ENCODE results near the gene ADGRG2. TPM values are rescaled to one million over a fixed set of nuclear protein-coding genes. Genes with fewer than 3 reads are reported as not detected.

The ADGRG2 gene
- total RNA-seq, 1 experiment from 2014 or later: not detected

DNA sequence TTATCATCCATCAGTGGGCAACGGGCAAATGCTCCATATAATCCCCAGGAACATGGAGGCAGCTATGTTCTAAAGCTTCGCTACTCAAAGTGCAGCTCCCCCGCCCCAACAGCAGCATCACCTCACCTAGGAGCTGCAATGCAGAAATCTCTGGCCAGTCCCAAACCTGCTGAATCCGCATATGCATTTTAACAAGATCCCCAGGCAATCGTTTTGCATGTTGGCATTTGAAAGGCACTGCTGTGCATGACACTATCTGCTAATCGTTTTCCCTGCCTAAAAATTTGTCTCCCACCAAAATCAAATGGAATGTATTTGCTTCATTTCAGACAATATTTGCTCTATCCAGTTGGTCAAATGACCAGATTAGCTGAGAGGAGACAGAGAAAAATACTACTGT lies 15.2 kb downstream of the ADGRG2 start (continued):
- TF ChIP-seq, protein P1, sequence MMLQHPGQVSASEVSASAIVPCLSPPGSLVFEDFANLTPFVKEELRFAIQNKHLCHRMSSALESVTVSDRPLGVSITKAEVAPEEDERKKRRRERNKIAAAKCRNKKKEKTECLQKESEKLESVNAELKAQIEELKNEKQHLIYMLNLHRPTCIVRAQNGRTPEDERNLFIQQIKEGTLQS (IDR thresholded peaks at IDR 0.05): no peak
- no peak for TF ChIP-seq ELF1 (IDR thresholded peaks at IDR 0.05; ENCODE audit: borderline replicate concordance, low read depth)
- TF ChIP-seq SP1 (IDR thresholded peaks at IDR 0.05; ENCODE audit: low read depth): no peak
- no peak for TF ChIP-seq ZNF274 (IDR thresholded peaks at IDR 0.05; ENCODE audit: low read depth, low read length)
- TF ChIP-seq EZH2 (IDR thresholded peaks at IDR 0.05): no peak

DNA sequence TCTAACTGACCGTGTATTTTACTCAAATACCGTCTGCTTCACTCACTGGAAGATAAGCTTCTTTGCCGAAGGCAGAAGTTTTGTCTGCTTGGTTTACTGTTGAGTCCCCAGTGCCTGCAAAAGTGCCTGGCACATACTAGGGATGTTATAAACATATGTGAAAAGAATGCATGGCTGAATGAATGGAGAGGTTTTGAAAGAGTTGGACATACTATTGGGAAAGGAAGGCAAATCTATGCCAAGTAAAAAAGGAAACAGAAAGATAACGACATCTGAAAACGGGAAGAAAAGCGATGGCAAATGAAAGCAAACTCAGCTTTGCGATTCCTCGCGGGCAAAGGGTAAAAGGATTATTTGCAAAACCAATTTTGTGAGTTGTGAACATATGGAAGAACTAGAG lies 21.7 kb downstream of the ADGRG2 start:
- no TSS peak for BruUV-seq (replicated peaks)
- ATAC-seq (no peak), DNase-seq (ENCODE audit: low read depth, low spot score) (no peak)
- H2AFZ ChIP-seq (ENCODE audit: low read depth, low read length, poor library complexity, severe bottlenecking): no peak overlapping the region
- CTCF ChIA-PET: no interaction called here
- no peak overlapping the region for H3K9ac ChIP-seq (ENCODE audit: low read length)
- H3K79me2 ChIP-seq (ENCODE audit: insufficient read depth, low read length): no peaks in the 10 kb centered on the region
- H4K20me1 ChIP-seq (ENCODE audit: insufficient read depth): no peaks in the 10 kb centered on the region
- no peaks in the 10 kb centered on the region for H3K9me3 ChIP-seq (ENCODE audit: control insufficient read depth in 1 of 2, insufficient read depth in 1 of 2, low read depth in 1 of 2, low read length in 2 of 2)
- POLR2A ChIA-PET: interaction anchor here (0.7 kb wide), 1 partner anchor 9 kb away, joined by 3 read pairs; no protein-coding TSS in a partner anchor
- no peaks in the 10 kb centered on the region for H3K27me3 ChIP-seq (ENCODE audit: insufficient read depth, low read length)
- H3K4me3 ChIP-seq (replicated peaks in 1 of 2; ENCODE audit: low read depth in 1 of 2, low read length in 2 of 2): no peak overlapping the region
- H3K36me3 ChIP-seq (ENCODE audit: control insufficient read depth in 1 of 2, insufficient read depth in 2 of 2, low read length in 2 of 2): no peaks in the 10 kb centered on the region
- no peaks in the 10 kb centered on the region for H3K4me1 ChIP-seq (ENCODE audit: control insufficient read depth in 1 of 2, insufficient read depth in 2 of 2, low read length in 2 of 2)
- intact Hi-C loops (cut with micrococcal nuclease): loop anchor here (10.0 kb wide), 1 partner anchor 224 kb away; no protein-coding TSS in a partner anchor
- H3K9me2 ChIP-seq (ENCODE audit: insufficient read depth): no peaks in the 10 kb centered on the region
- H3K4me2 ChIP-seq (ENCODE audit: low read length): no peak overlapping the region
- TF ChIP-seq ZFX (IDR thresholded peaks at IDR 0.05) (no peak), CEBPB (IDR thresholded peaks at IDR 0.05; ENCODE audit: low read depth) (no peak), POLR2A (IDR thresholded peaks at IDR 0.05; ENCODE audit: borderline replicate concordance, extremely low read depth, insufficient read depth, insufficient read length) (no peak), RAD21 (IDR thresholded peaks at IDR 0.05; ENCODE audit: low read depth) (no peak), ELF1 (IDR thresholded peaks at IDR 0.05; ENCODE audit: borderline replicate concordance, low read depth) (no peak)
- TF ChIP-seq, protein P1 (IDR thresholded peaks at IDR 0.05): no peak
- RAD21 ChIA-PET (ENCODE audit: low non-redundant PET in 1 of 2, low total read pairs in 2 of 2, uncharacterized antibody in 2 of 2, unreplicated experiment in 2 of 2): no interaction called here
- H3K27ac ChIP-seq (ENCODE audit: low read depth, low read length): no peak overlapping the region

Data from HCT116 (cell line).